Endothelial cell of umbilical vein (primary cell): ENCODE results near the gene CASP5. TPM values are rescaled to one million over a fixed set of nuclear protein-coding genes. Genes with fewer than 3 reads are reported as not detected.

Experiments used
- BruUV-seq: library from RNA; stranded (reverse); fragments of 400-500 nt; replicated peaks from 2 replicates; lab custom pipeline; 2021; lab: Mats Ljungman, UMichigan
- CTCF ChIA-PET: fragments of 300-600, 350-600 bp; sonication (Branson Sonifier 250); formaldehyde crosslinking; loops from one replicate; lab custom pipeline; 2021; ENCODE audit warnings: antibody characterized with exemption, inconsistent platforms; lab: Charles Lee
- POLR2A ChIA-PET: fragments of 300-600, 350-600 bp; sonication (Branson Sonifier 250); formaldehyde crosslinking; loops from one replicate; lab custom pipeline; 2021; ENCODE audit warnings: antibody characterized with exemption, inconsistent platforms; lab: Charles Lee
- DNase-seq: peaks from one replicate; pipeline ENCODE4 v3.0.0-alpha.2; 2011; ENCODE audit warnings: low read depth, low spot score
- FAIRE-seq: peaks from 2 replicates; lab custom pipeline; 2011; peaks lifted over from hg19 to GRCh38; lab: Jason Lieb, UNC
- H2AFZ ChIP-seq: 2 replicates; pipeline ENCODE4 v1.6.0; 2012; ENCODE audit warnings: low read depth, low read length, control low read depth, inconsistent platforms
- H3K27ac ChIP-seq: 2 replicates; pipeline ENCODE4 v1.5.1; 2011; ENCODE audit warnings: low read depth, mild to moderate bottlenecking, control low read depth, low read length, moderate library complexity; ENCODE audit not compliant: insufficient read depth
- H3K27me3 ChIP-seq, 2 experiments: 2 replicates each; pipeline versions ENCODE4 v1.6.0 to v1.6.1; 2011; ENCODE audit warnings: low read length in 2 of 2, mixed read lengths in 1 of 2; ENCODE audit not compliant: control insufficient read depth in 2 of 2, insufficient read depth in 2 of 2
- H3K36me3 ChIP-seq, 2 experiments: 2 replicates in 1 of 2; 3 replicates in 1 of 2; pipeline ENCODE4 v1.5.1; 2011; ENCODE audit warnings: low read length in 2 of 2, mild to moderate bottlenecking in 1 of 2, moderate library complexity in 1 of 2; ENCODE audit not compliant: control insufficient read depth in 2 of 2, insufficient read depth in 2 of 2; ENCODE audit errors: extremely low read depth in 1 of 2
- H3K4me1 ChIP-seq: 3 replicates; pipeline ENCODE4 v1.5.1; 2011; ENCODE audit warnings: mild to moderate bottlenecking, low read length; ENCODE audit not compliant: control insufficient read depth, insufficient read depth; ENCODE audit errors: extremely low read depth
- H3K4me2 ChIP-seq: 2 replicates; pipeline ENCODE4 v1.6.1; 2011; ENCODE audit warnings: low read length, control low read depth, mixed read lengths; ENCODE audit not compliant: insufficient read depth
- H3K4me3 ChIP-seq, 3 experiments: fragments of 200-600 bp in 1 of 3; sonication (generic), shearing (Covaris generic) in 1 of 3; replicated peaks in 1 of 3; 2 replicates each; pipeline ENCODE4 v1.5.1; 2011 to 2016; ENCODE audit warnings: control low read depth in 3 of 3, low read length in 3 of 3, mild to moderate bottlenecking in 2 of 3, inconsistent platforms in 1 of 3, low read depth in 1 of 3, moderate library complexity in 1 of 3; ENCODE audit not compliant: insufficient read depth in 1 of 3
- H3K79me2 ChIP-seq: 2 replicates; pipeline ENCODE4 v1.6.0; 2012; ENCODE audit warnings: low read length, inconsistent platforms; ENCODE audit not compliant: control insufficient read depth, insufficient read depth
- H3K9ac ChIP-seq: replicated peaks from 2 replicates; pipeline ENCODE3; 2011; ENCODE audit warnings: low read length, control low read depth; ENCODE audit not compliant: insufficient read depth; ENCODE audit errors: extremely low read depth
- H3K9me1 ChIP-seq: replicated peaks from 3 replicates; pipeline ENCODE4 v1.6.0; 2011; ENCODE audit warnings: mild to moderate bottlenecking, low read length; ENCODE audit not compliant: control insufficient read depth, insufficient read depth; ENCODE audit errors: extremely low read depth
- H3K9me3 ChIP-seq: replicated peaks from 2 replicates; pipeline ENCODE4 v1.5.1; 2012; ENCODE audit warnings: low read length, inconsistent platforms; ENCODE audit not compliant: control insufficient read depth, insufficient read depth
- H4K20me1 ChIP-seq: replicated peaks from 2 replicates; pipeline ENCODE3; 2011; ENCODE audit warnings: mild to moderate bottlenecking, low read length; ENCODE audit not compliant: control insufficient read depth, insufficient read depth; ENCODE audit errors: extremely low read depth
- CTCF ChIP-seq, 2 donors: IDR thresholded peaks; 1 replicate in 1 of 2; 2 replicates in 1 of 2; pipeline ENCODE4 v1.5.1; 2011; ENCODE audit warnings: low read length in 2 of 2, mild to moderate bottlenecking in 2 of 2, moderate library complexity in 2 of 2, control low read depth in 1 of 2, inconsistent platforms in 1 of 2, low read depth in 1 of 2; ENCODE audit not compliant: insufficient read depth in 1 of 2; ENCODE audit errors: extremely low read depth in 1 of 2
- EZH2 ChIP-seq: IDR thresholded peaks from 2 replicates; pipeline ENCODE4 v1.6.1; 2012; ENCODE audit warnings: borderline replicate concordance, low read depth, mild to moderate bottlenecking, moderate library complexity, low read length, inconsistent platforms; ENCODE audit not compliant: severe bottlenecking
- FOS ChIP-seq: IDR thresholded peaks from 2 replicates; pipeline ENCODE4 v1.6.1; 2011; ENCODE audit warnings: mild to moderate bottlenecking, low read length, moderate library complexity, borderline replicate concordance; ENCODE audit not compliant: insufficient read depth
- GATA2 ChIP-seq: IDR thresholded peaks from 2 replicates; pipeline ENCODE4 v1.7.0; 2011; ENCODE audit warnings: low read depth, mild to moderate bottlenecking, moderate library complexity, mixed read lengths, low read length; ENCODE audit not compliant: insufficient read length, insufficient read depth
- JUN ChIP-seq: IDR thresholded peaks from 2 replicates; pipeline ENCODE4 v1.6.1; 2011; ENCODE audit warnings: borderline replicate concordance, low read depth; ENCODE audit not compliant: insufficient read length, insufficient read depth
- MAX ChIP-seq: IDR thresholded peaks from 2 replicates; pipeline ENCODE4 v1.6.1; 2011; ENCODE audit not compliant: insufficient read depth, insufficient read length
- MYC ChIP-seq: IDR thresholded peaks from one replicate; pipeline ENCODE4 v1.6.1; 2011; ENCODE audit warnings: mild to moderate bottlenecking, low read depth, low read length
- POLR2A ChIP-seq: IDR thresholded peaks from 2 replicates; pipeline ENCODE4 v1.6.1; 2012; ENCODE audit warnings: low read depth, mild to moderate bottlenecking, control low read depth, low read length
- POLR2AphosphoS5 ChIP-seq: IDR thresholded peaks from 2 replicates; pipeline ENCODE4 v1.6.1; 2012; ENCODE audit warnings: low read depth, mild to moderate bottlenecking, control low read depth, low read length, moderate library complexity; ENCODE audit not compliant: insufficient read depth
- dilution Hi-C: fragments of 300-500 bp; cut with MboI; formaldehyde crosslinking; loops from one replicate; pipeline ENCODE4 v1.15.0; 2019; ENCODE audit warnings: low sequenced_read_pairs; ENCODE audit not compliant: extremely low pct_ligation_motif_present
- intact Hi-C: fragments of 100-400 bp; cut with micrococcal nuclease; formaldehyde crosslinking; loops from one replicate; pipeline ENCODE4 v1.10.0; 2022
- polyA plus RNA-seq, 4 experiments: library from polyadenylated mRNA; depleted of rRNA in 3 of 4; stranded (reverse) in 3 of 4; unstranded in 1 of 4; fragments of >200 nt; gene quantifications; 2 replicates each; pipeline versions ENCODE4 v1.2.1 to v1.2.3, GENCODE V29; 2011 to 2012; ENCODE audit warnings: missing spikeins in 1 of 4
- total RNA-seq: library from RNA; stranded (reverse); gene quantifications from 2 replicates; pipeline ENCODE4 v1.2.3, GENCODE V29; 2021

Gene CASP5
- total and polyA plus RNA-seq, 2 donors (not counting 3 experiments of a cell fraction or from before 2014, with no cell fraction given), result not detected

GRCh38 chr11:104995001-104995408 is 28.0 kb downstream of the CASP5 start:
- POLR2A ChIA-PET, result no interaction called here
- CTCF ChIA-PET, result no interaction called here

GRCh38 chr11:104992781-104993180 is 30.2 kb downstream of the CASP5 start:
- CTCF ChIA-PET, result interaction anchor here (0.5 kb wide), 1 partner anchor 198 kb away, joined by 4 read pairs; no protein-coding TSS in a partner anchor
- H3K36me3 ChIP-seq, result no peaks in the 10 kb centered on the region
- no TSS peak for BruUV-seq
- peak; percentile 21 for DNase-seq
- no peak overlapping the region for H3K27ac ChIP-seq
- no peaks in the 10 kb centered on the region for H4K20me1 ChIP-seq
- no peaks in the 10 kb centered on the region for H3K9me1 ChIP-seq
- POLR2A ChIA-PET, result no interaction called here
- TF ChIP-seq EZH2 (no peak), MYC (no peak), POLR2AphosphoS5 (no peak), GATA2 (no peak), JUN (no peak), CTCF (IDR thresholded peaks at IDR 0.05; ENCODE audit: extremely low read depth in 1 of 2, insufficient read depth in 1 of 2, low read depth in 1 of 2, low read length in 2 of 2) (no peak), POLR2A (no peak), FOS (no peak), MAX (no peak)
- no peak overlapping the region for H3K4me2 ChIP-seq
- FAIRE-seq, result peak; percentile 21
- H3K9me3 ChIP-seq, result no peaks in the 10 kb centered on the region
- H3K4me1 ChIP-seq, result peaks cover 3% of the 10 kb centered on the region
- no peaks in the 10 kb centered on the region for H3K27me3 ChIP-seq
- no peak overlapping the region for H2AFZ ChIP-seq
- intact Hi-C loops (no loop called here), dilution Hi-C loops (no loop called here)
- H3K79me2 ChIP-seq, result no peaks in the 10 kb centered on the region
- no peak overlapping the region for H3K9ac ChIP-seq
- H3K4me3 ChIP-seq, result no peak overlapping the region

More at GRCh38 chr11:104995001-104995408, 28.0 kb downstream of the CASP5 start:
- intact Hi-C loops (no loop called here), dilution Hi-C loops (no loop called here)
- no peak overlapping the region for H3K4me2 ChIP-seq
- H3K36me3 ChIP-seq, result no peaks in the 10 kb centered on the region
- H3K4me1 ChIP-seq, result peaks cover 3% of the 10 kb centered on the region
- H4K20me1 ChIP-seq, result no peaks in the 10 kb centered on the region
- H2AFZ ChIP-seq, result peak overlapping the region; percentile 9
- DNase-seq (no peak), FAIRE-seq (no peak)
- H3K9me1 ChIP-seq, result no peaks in the 10 kb centered on the region
- H3K27ac ChIP-seq, result no peak overlapping the region
- no peaks in the 10 kb centered on the region for H3K79me2 ChIP-seq
- no peaks in the 10 kb centered on the region for H3K9me3 ChIP-seq
- H3K4me3 ChIP-seq, result no peak overlapping the region
- TF ChIP-seq POLR2A, result no peak
- no peak for TF ChIP-seq JUN
- TF ChIP-seq CTCF (IDR thresholded peaks at IDR 0.05; ENCODE audit: extremely low read depth in 1 of 2, insufficient read depth in 1 of 2, low read depth in 1 of 2, low read length in 2 of 2), result no peak
- H3K27me3 ChIP-seq, result no peaks in the 10 kb centered on the region
- H3K9ac ChIP-seq, result no peak overlapping the region
- no TSS peak for BruUV-seq
